Measurements from ENCODE around the gene TSHZ2. TPM values are rescaled to one million over a fixed set of nuclear protein-coding genes. Genes with fewer than 3 reads are reported as not detected.

Gene TSHZ2
- total RNA-seq, 2 experiments from 2014 or later = 0.13 TPM; not detected in 1

DNA sequence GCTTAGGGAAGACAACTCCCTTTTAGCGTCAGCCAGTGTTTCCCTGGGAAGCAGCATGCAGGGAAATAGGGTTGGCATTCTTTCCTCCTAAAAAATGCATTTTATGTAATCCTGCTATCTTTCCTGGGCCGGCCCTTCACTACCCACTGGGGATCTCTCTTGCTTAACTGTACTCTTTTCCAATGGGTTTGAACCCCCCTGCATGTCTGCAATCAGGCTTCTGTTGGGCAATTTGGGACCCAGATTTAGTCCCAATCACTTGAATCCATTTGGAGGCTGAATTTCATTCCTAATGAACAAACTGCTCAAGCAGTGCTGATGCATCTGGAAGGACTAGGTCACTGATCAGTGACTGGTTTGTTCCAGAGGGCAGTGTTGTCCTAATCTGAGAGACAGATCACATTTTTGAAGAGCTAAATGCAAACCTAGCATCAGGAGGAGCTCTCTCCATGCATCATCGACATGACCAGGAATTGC is 152.0 kb downstream of the TSHZ2 start:
- Mint-ChIP-seq H3K27me3 (ENCODE audit: low read depth) (peaks cover 2% of the 10 kb centered on the region), H3K4me1 (ENCODE audit: low read depth) (no peaks in the 10 kb centered on the region), H3K9me3 (ENCODE audit: insufficient read depth) (no peaks in the 10 kb centered on the region), H3K4me3 (no peak overlapping the region), H3K27ac (no peak overlapping the region), H3K36me3 (ENCODE audit: low read depth) (no peaks in the 10 kb centered on the region)
- no peak for DNase-seq
- ChIA-PET POLR2A (no interaction called here), CTCF (no interaction called here)
- ATAC-seq = no peak

DNA sequence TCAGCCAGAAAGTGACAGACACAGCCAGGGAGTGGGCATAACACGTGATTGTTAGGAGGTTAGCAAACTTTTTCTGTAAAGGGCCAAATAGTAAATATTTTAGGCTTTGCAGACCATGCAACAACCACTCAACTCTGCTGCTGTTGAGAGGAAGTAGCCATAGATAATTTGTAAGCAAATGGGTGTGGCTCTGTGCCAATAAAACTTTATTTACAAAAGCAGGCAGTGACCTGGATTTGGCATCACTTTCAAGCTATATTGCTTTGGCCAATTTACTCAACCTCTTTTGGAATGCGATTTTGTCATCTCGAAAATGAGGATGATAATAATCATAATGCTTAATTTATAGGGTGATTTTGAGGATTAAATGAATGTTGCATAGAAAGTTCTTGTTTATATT is 152.6 kb downstream of the TSHZ2 start:
- CTCF ChIA-PET = no interaction called here
- Mint-ChIP-seq H3K36me3 (ENCODE audit: low read depth) (no peaks in the 10 kb centered on the region), H3K27me3 (ENCODE audit: low read depth) (peaks cover 2% of the 10 kb centered on the region), H3K4me3 (no peak overlapping the region), H3K9me3 (ENCODE audit: insufficient read depth) (no peaks in the 10 kb centered on the region), H3K4me1 (ENCODE audit: low read depth) (no peaks in the 10 kb centered on the region), H3K27ac (no peak overlapping the region)
- DNase-seq (no peak), ATAC-seq (no peak)
- POLR2A ChIA-PET = no interaction called here

DNA sequence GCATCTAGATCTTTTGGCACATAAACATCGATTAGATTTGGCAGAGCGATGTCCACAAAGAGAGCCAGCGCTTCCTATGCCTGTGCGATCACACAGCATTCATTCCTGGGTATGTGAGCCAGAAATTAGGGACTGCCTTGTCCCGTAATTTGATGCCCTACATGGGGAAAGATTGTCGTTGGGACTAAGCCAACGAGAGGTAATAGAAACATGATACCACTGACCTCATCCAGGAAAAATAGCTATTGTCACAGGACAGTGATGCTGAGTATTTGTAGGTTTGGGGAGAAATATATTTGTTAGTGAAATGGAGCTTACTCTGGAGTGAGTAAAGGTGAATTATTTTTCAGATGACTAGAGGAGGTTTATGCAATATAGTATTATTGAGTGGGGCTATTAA is 154.0 kb downstream of the TSHZ2 start:
- ATAC-seq = no peak
- Mint-ChIP-seq H3K27me3 (ENCODE audit: low read depth) (no peaks in the 10 kb centered on the region), H3K4me3 (no peak overlapping the region), H3K9me3 (ENCODE audit: insufficient read depth) (no peaks in the 10 kb centered on the region), H3K27ac (no peak overlapping the region), H3K36me3 (ENCODE audit: low read depth) (no peaks in the 10 kb centered on the region), H3K4me1 (ENCODE audit: low read depth) (no peaks in the 10 kb centered on the region)
- ChIA-PET CTCF (no interaction called here), POLR2A (no interaction called here)
- DNase-seq = no peak

DNA sequence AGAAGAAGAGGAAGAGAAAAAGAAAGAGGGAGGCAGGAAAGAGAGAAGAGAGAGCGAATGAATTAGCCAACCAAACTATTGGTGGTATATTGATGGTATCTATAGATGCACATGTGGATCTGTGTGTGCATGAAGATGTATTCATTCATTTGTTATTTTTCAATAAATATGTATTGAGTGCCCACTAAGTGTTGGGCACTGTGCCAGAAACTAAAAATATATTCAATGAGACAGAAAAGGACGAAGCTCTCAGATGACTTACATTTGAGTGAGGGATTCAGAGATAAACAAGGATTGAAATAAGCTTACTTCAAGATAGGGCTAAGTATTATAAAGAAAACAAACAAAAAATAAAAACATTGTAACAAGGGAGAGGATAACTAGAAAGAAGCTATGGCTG is 154.9 kb downstream of the TSHZ2 start:
- no peaks in the 10 kb centered on the region for H3K36me3 Mint-ChIP-seq (ENCODE audit: low read depth)
- no peaks in the 10 kb centered on the region for H3K27me3 Mint-ChIP-seq (ENCODE audit: low read depth)
- H3K4me3 Mint-ChIP-seq = no peak overlapping the region
- POLR2A ChIA-PET = interaction anchor here (0.5 kb wide), 1 partner anchor 152 kb away, joined by 5 read pairs; no protein-coding TSS in a partner anchor
- DNase-seq (no peak), ATAC-seq (no peak)
- no peaks in the 10 kb centered on the region for H3K4me1 Mint-ChIP-seq (ENCODE audit: low read depth)
- CTCF ChIA-PET = no interaction called here
- no peak overlapping the region for H3K27ac Mint-ChIP-seq
- no peaks in the 10 kb centered on the region for H3K9me3 Mint-ChIP-seq (ENCODE audit: insufficient read depth)

DNA sequence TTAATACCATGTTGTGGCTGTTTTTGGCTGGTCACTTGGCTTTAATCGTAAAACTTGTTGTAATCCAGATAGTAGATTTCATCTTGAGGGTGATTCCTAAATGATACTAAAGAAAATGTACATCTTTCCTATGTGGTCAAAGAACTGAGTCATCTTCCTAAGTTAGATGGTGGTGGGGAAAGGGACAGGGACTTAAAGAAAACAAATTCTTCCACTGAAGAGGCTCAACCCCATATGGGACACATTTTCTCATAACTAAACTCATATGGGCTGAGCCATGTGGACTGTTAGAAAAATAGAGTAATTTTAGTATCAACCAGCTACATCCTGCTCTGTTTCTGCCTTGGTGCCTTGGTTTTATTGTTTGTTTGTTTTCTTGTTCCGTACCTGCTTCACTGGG is 155.8 kb downstream of the TSHZ2 start:
- H3K4me3 Mint-ChIP-seq = no peak overlapping the region
- H3K27me3 Mint-ChIP-seq (ENCODE audit: low read depth) = no peaks in the 10 kb centered on the region
- ChIA-PET CTCF (no interaction called here), POLR2A (no interaction called here)
- H3K27ac Mint-ChIP-seq = no peak overlapping the region
- ATAC-seq = no peak
- H3K9me3 Mint-ChIP-seq (ENCODE audit: insufficient read depth) = no peaks in the 10 kb centered on the region
- no peaks in the 10 kb centered on the region for H3K4me1 Mint-ChIP-seq (ENCODE audit: low read depth)
- DNase-seq = no peak
- H3K36me3 Mint-ChIP-seq (ENCODE audit: low read depth) = no peaks in the 10 kb centered on the region

DNA sequence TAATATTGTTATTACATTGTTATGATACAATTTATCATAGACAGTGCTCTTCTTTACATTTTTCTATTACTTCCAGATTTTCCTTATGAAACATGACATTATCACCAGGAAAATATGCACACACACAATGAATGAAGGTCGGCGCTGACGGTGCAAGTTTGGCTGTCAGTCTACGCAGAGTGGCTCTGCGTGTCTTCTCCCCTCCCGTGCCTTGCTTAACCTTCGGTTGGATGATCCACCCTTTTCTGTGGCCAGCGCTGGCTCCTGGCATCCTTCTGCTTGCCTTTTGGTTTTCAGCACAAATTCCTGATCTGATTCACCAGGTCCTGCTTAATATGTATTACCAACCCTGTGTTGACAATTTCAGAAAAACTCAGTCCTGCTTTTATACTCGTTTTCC is 157.4 kb downstream of the TSHZ2 start:
- Mint-ChIP-seq H3K27me3 (ENCODE audit: low read depth) (peaks cover 3% of the 10 kb centered on the region), H3K4me1 (ENCODE audit: low read depth) (no peaks in the 10 kb centered on the region), H3K36me3 (ENCODE audit: low read depth) (no peaks in the 10 kb centered on the region), H3K9me3 (ENCODE audit: insufficient read depth) (no peaks in the 10 kb centered on the region), H3K4me3 (no peak overlapping the region), H3K27ac (no peak overlapping the region)
- CTCF ChIA-PET = no interaction called here
- DNase-seq (no peak), ATAC-seq (no peak)
- POLR2A ChIA-PET = no interaction called here

DNA sequence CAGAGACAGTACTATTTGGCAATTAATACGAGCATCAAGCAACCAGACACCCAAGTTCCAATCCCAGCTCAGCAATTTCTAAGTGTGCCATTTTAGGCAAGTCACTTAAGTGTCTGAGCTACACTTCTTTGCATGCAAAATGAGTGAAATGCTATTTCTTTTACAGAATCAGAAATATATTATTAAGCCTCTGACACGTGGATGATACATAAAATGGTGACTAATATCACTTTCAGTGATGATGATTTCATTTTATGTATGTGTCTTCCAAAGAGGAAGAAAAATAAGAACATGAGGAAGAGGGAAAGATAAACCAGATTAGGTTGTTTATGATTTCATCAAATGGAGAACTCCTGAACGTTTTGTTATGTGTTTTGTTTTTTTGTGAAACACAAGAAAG is 158.6 kb downstream of the TSHZ2 start:
- H3K27me3 Mint-ChIP-seq (ENCODE audit: low read depth) = peaks cover 3% of the 10 kb centered on the region
- no peak for ATAC-seq
- CTCF ChIA-PET = no interaction called here
- H3K4me3 Mint-ChIP-seq = no peak overlapping the region
- H3K9me3 Mint-ChIP-seq (ENCODE audit: insufficient read depth) = no peaks in the 10 kb centered on the region
- no peaks in the 10 kb centered on the region for H3K4me1 Mint-ChIP-seq (ENCODE audit: low read depth)
- no peaks in the 10 kb centered on the region for H3K36me3 Mint-ChIP-seq (ENCODE audit: low read depth)
- no peak for DNase-seq
- H3K27ac Mint-ChIP-seq = no peak overlapping the region
- POLR2A ChIA-PET = no interaction called here

DNA sequence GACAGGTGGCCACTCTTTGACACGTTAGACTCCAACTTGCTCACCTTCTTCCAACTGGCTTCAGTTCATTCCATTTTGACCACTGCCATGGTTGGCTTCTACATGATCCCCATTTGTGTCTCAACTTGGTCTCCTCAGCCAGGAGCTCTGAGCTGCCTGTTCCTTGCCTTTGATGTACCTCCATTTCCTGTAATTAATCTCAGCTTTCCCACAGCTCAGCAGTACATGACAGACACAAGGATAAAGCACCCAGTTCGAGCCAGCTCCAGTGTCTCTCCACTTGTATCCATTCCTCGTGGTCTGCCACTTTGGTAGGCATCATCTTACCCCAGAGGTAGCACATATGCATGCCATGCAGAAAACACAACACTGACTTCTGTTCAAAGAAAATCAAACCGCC is 161.0 kb downstream of the TSHZ2 start:
- ChIA-PET POLR2A (no interaction called here), CTCF (interaction anchor here (0.6 kb wide), 1 partner anchor 18 kb away, joined by 3 read pairs; no protein-coding TSS in a partner anchor)
- Mint-ChIP-seq H3K27ac (no peak overlapping the region), H3K36me3 (ENCODE audit: low read depth) (no peaks in the 10 kb centered on the region), H3K9me3 (ENCODE audit: insufficient read depth) (no peaks in the 10 kb centered on the region), H3K4me1 (ENCODE audit: low read depth) (no peaks in the 10 kb centered on the region), H3K4me3 (no peak overlapping the region), H3K27me3 (ENCODE audit: low read depth) (peaks cover 4% of the 10 kb centered on the region)
- DNase-seq (no peak), ATAC-seq (no peak)

DNA sequence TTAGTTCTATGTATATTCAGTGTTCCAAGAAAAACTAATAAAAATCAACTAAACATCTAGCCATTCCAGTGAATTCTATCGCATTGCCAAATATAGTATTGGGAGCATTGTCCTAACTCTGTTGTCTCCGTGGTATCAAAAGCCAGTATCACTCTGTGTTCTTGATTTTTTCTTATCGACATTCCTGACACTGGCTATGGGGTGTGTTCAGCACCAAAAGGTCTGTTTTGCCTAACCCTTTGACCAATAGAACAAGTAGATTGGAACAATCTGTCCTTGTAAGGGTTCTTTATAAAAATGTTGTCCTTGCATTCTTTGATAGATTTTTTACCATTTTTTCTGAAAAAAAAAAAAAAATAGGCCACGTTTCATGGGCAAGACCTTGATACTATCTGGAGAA is 161.5 kb downstream of the TSHZ2 start:
- Mint-ChIP-seq H3K9me3 (ENCODE audit: insufficient read depth) (no peaks in the 10 kb centered on the region), H3K4me1 (ENCODE audit: low read depth) (no peaks in the 10 kb centered on the region), H3K27ac (no peak overlapping the region), H3K27me3 (ENCODE audit: low read depth) (peaks cover 4% of the 10 kb centered on the region), H3K4me3 (no peak overlapping the region), H3K36me3 (ENCODE audit: low read depth) (no peaks in the 10 kb centered on the region)
- ChIA-PET CTCF (interaction anchor here (0.6 kb wide), 1 partner anchor 17 kb away, joined by 3 read pairs; no protein-coding TSS in a partner anchor), POLR2A (no interaction called here)
- ATAC-seq (no peak), DNase-seq (no peak)

DNA sequence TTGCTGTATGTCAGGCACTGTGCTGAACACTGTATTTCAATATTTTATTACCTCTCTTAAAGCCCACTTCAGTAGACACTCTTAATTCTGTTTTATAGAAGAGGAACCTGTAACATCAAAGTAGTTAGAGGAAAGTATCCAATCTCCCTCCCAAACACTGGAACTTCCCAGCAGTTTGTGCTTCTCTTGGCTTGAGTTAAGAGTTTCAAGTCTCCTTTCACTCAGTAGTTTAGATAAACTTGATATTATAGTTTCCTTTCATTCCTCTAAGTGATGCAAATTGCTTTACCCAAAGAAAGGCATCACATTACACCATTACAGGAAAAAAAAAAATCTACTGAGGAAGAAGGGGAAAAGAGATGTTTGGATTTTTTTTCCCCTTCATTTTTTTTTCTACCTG is 164.3 kb downstream of the TSHZ2 start:
- Mint-ChIP-seq H3K4me1 (ENCODE audit: low read depth) (no peaks in the 10 kb centered on the region), H3K27ac (no peak overlapping the region), H3K27me3 (ENCODE audit: low read depth) (peaks cover 4% of the 10 kb centered on the region), H3K9me3 (ENCODE audit: insufficient read depth) (no peaks in the 10 kb centered on the region), H3K36me3 (ENCODE audit: low read depth) (no peaks in the 10 kb centered on the region), H3K4me3 (no peak overlapping the region)
- no peak for ATAC-seq
- ChIA-PET CTCF (interaction anchor here (0.6 kb wide), 1 partner anchor 152 kb away, joined by 3 read pairs; no protein-coding TSS in a partner anchor), POLR2A (no interaction called here)
- DNase-seq = no peak

DNA sequence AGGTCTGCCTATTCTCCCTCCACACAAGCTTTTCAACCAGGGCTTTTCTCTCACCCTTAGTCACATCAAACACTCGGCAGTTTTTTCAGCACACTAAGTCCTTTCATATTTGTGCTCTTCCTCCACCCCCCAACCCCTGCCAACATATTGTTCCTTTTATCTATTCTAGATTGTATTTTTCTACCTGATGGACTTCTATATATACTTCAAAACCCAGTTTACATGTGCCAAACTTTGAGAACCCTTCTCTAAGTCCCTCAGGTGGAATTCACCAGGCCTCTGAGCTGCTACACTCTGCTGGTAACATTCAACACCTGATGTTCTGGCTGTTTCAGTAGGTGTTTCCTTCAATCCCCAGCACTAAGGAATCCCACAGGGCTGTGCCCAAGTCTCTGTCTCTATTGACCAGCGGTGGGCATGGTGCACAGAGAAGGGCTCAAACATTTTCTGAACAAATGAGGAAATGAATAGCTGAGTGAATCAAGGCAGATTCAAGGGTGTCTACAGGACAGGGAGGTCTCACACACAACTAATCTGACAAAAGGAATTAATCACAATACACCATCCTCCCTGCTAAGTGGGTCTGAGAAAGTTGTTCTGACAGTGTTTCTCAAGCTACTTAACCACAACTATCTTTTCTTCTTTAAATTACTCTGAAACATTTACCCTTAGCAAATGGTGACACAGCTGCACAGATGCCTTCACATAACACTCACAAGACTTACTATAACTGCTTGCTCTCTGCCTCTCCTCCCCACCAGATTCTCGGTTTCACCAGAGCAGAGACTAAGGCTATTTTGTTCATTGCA is 166.5 kb downstream of the TSHZ2 start:
- Mint-ChIP-seq H3K27me3 (ENCODE audit: low read depth) (peaks cover 2% of the 10 kb centered on the region), H3K36me3 (ENCODE audit: low read depth) (no peaks in the 10 kb centered on the region), H3K4me1 (ENCODE audit: low read depth) (no peaks in the 10 kb centered on the region), H3K9me3 (ENCODE audit: insufficient read depth) (no peaks in the 10 kb centered on the region), H3K27ac (no peak overlapping the region), H3K4me3 (no peak overlapping the region)
- POLR2A ChIA-PET = no interaction called here
- no peak for ATAC-seq
- no peak for DNase-seq
- CTCF ChIA-PET = no interaction called here

DNA sequence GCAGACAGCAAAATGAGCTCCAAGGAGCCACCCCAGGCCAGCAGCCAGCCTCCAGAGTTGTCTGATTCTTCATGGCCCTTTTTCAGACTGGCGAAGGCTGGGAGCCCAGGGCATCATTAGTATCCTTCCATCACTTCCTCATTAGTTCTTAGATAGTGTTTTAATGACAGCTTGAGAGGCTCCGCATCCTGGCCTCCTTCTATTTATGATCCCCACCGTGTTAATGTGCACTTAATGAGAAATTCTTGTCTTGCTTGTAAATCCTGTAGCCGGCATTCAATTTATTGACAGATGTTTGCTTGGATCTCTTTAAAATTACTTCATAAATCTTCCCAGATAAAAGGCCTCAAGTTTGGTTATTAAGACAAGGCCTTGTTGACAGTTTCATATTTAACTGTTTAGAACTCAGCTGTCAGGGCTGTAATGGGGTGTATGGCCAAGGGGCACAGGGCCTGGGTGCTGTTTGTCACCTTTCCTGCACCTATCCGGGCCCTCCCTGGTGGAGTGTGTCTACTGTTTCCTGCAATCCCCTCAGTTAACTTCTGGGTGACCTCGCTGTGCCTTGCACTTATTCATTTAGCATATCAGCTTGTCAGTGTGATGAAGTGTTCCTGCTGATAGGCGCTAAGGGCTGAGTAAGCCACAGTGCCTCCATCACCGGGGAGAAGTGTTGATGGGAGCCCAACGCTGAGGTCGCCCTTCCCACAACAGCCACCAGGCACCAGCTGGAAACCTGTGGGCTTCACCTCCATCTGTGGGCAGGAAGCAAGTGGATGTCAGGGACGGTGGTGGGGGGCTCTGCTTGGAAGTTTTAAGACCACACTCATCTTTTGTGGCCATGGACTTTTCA is 169.3 kb downstream of the TSHZ2 start:
- ATAC-seq = no peak
- H3K27me3 Mint-ChIP-seq (ENCODE audit: low read depth) = no peaks in the 10 kb centered on the region
- POLR2A ChIA-PET = no interaction called here
- H3K4me1 Mint-ChIP-seq (ENCODE audit: low read depth) = peaks cover 4% of the 10 kb centered on the region
- no peaks in the 10 kb centered on the region for H3K36me3 Mint-ChIP-seq (ENCODE audit: low read depth)
- no peak for DNase-seq
- H3K9me3 Mint-ChIP-seq (ENCODE audit: insufficient read depth) = no peaks in the 10 kb centered on the region
- CTCF ChIA-PET = no interaction called here
- no peak overlapping the region for H3K27ac Mint-ChIP-seq
- H3K4me3 Mint-ChIP-seq = no peak overlapping the region

All from activated CD8-positive, alpha-beta T cell treated with anti-CD3 and anti-CD28 coated beads, Interleukin-2, amount 10 ng/mL, durations not matched to agents 7 days and 5 days (primary cell).